IPS DF 6.9 (cell line): ENCODE measurements around the gene PRKCE.
"Not testable (repeated sequence)": the region's sequence is repeated elsewhere in the genome, so short reads cannot be mapped to it uniquely, and the experiment has no call there.

Experiments used
- DNase-seq: peaks from one replicate; pipeline ENCODE4 v3.0.0-alpha.2; 2013; ENCODE audit warnings: low read depth, low spot score
- H3K27ac ChIP-seq: one replicate; pipeline ENCODE4 v1.5.1; 2013; ENCODE audit warnings: low read length, control low read depth
- H3K27me3 ChIP-seq: 2 replicates; pipeline ENCODE4 v1.6.1; 2013; ENCODE audit warnings: mild to moderate bottlenecking, low read length; ENCODE audit not compliant: control insufficient read depth, insufficient read depth
- H3K36me3 ChIP-seq: 2 replicates; pipeline ENCODE4 v1.6.1; 2013; ENCODE audit warnings: low read length; ENCODE audit not compliant: control insufficient read depth, insufficient read depth
- H3K4me1 ChIP-seq: 2 replicates; pipeline ENCODE4 v1.6.1; 2013; ENCODE audit warnings: low read length; ENCODE audit not compliant: control insufficient read depth, insufficient read depth
- H3K4me3 ChIP-seq: 2 replicates; pipeline ENCODE4 v1.5.1; 2013; ENCODE audit warnings: mild to moderate bottlenecking, low read length
- H3K9me3 ChIP-seq: 2 replicates; pipeline ENCODE4 v1.6.1; 2013; ENCODE audit warnings: low read length, inconsistent platforms; ENCODE audit not compliant: control insufficient read depth, insufficient read depth
- WGBS: extraction: QIAGEN DNeasy Blood & Tissue Kit; methylation state at CpG from one replicate; pipeline ENCODE4 v1.1.7; 2013; ENCODE audit warnings: mixed read lengths, missing lambda C conversion rate; ENCODE audit not compliant: insufficient read length, insufficient coverage; 5-methylcytosine and 5-hydroxymethylcytosine counted together

Gene PRKCE

DNA sequence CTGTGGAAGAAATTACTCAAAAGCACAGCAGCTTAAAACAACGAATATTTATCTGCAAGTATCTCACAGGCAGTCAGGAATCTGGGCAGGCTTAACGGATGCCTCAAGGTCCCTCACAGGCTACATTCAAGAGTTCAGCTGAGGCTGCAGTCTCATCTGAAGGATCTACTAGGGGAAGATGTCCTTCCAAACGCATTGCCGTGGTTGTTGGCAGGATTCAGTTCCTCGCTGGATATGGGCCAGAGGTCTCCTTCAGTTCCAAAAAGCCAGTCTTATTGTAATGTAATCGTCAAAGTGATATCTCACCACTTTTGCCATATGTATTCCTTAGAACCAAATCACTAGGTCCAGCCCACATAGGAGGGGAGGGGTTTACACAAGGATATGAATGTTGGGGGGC lies 547.5 kb downstream of the PRKCE start:
- DNase-seq = no peak
- no CpG with 5 or more reads among the region's 6 CpGs for WGBS
- no peak overlapping the region for H3K27ac ChIP-seq
- no peaks in the 10 kb centered on the region for H3K27me3 ChIP-seq
- no peaks in the 10 kb centered on the region for H3K9me3 ChIP-seq
- no peak overlapping the region for H3K4me3 ChIP-seq
- no peaks in the 10 kb centered on the region for H3K4me1 ChIP-seq
- H3K36me3 ChIP-seq = no peaks in the 10 kb centered on the region

DNA sequence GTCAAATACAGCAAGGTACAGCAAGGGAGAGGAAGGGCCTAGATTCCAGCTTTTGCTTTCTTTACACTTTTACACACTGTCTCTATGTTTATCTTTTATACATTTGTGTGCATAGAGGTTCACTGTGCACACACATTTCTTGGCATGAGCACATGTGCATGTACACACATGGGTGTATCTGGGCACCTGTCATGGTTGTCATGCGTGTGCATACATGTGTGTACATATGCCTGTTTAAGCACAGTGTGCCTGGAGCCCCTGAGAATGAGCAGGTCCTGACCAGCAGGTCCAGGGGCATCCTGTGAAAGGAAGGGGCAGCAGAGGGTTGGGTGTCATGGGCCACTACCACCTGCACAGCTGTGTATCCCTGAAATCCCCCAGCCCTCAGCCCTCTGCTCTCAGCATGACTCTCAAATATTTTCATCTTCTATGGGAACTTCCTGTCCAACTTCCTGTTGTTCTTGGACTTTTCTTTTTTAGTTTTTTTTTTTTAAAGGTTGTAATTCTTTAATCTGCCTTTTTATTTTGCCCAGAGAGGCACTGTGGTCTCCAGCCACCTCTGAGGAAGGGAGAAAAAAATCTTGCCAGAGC lies 548.7 kb downstream of the PRKCE start:
- Histone ChIP-seq H3K36me3 (no peaks in the 10 kb centered on the region), H3K27me3 (no peaks in the 10 kb centered on the region), H3K9me3 (no peaks in the 10 kb centered on the region), H3K4me3 (no peak overlapping the region), H3K27ac (no peak overlapping the region), H3K4me1 (no peaks in the 10 kb centered on the region)
- no CpG with 5 or more reads among the region's 1 CpG for WGBS
- DNase-seq = no peak

DNA sequence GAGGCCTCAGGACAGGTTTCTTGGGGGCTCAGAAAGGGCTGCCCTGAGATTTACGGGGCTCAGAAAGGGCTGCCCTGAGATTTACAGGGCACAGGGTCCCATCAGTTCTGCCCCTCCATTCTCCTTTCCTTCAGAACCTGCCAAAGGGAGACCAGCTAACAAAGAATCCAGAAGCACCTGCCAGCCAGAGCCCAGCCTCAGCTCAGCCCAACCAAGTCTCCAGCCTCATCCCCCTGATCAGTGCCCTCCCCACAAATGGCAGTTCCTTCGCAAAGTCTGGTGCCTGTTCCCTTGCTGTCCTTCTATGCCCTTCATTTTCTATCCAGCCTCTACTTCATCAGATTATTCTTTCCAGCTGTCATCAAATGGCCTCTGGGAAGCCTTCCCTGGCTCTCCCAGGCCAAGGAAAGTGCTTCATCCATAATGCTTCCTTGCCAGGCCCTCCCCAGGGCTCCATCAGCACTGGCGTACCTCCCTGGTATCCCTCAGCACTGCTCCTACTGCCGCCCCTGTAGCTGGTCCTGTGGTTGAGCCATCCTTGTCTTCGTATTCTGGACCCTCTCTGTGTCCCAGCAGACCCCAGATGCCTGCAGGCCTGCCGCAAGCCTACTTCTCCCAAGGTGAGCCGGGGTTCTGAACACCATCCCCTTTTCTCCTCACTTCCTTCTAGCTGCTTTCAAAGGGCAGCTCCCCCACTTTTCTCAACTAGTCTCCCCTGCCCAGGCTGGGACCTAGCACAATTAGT lies 549.6 kb downstream of the PRKCE start:
- no peak overlapping the region for H3K4me3 ChIP-seq
- no peaks in the 10 kb centered on the region for H3K4me1 ChIP-seq
- H3K27me3 ChIP-seq = no peaks in the 10 kb centered on the region
- H3K9me3 ChIP-seq = no peaks in the 10 kb centered on the region
- no peak for DNase-seq
- no peaks in the 10 kb centered on the region for H3K36me3 ChIP-seq
- H3K27ac ChIP-seq = no peak overlapping the region
- no CpG with 5 or more reads among the region's 7 CpGs for WGBS

DNA sequence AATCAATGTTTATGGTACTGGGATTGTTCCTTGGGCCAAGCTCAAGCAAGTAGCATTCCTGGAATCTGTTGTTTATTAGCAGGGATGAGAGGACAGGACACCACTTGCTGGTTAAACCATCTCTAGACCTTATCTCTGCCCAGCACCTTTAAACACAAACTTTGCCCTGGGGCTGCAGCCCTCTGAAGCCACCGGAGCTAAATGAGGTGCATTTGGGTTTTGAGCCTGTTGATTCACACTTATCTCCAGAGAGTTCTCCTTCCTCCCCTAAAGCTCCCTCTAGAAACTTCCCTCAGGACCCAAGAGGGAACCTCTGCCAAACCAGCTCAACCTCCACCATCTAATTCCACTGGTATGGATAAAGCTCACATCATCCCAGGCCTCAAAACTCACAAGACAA lies 551.0 kb downstream of the PRKCE start:
- Histone ChIP-seq H3K4me3 (no peak overlapping the region), H3K4me1 (no peaks in the 10 kb centered on the region), H3K9me3 (no peaks in the 10 kb centered on the region), H3K36me3 (no peaks in the 10 kb centered on the region), H3K27ac (no peak overlapping the region), H3K27me3 (no peaks in the 10 kb centered on the region)
- no CpG with 5 or more reads among the region's 1 CpG for WGBS
- no peak for DNase-seq

DNA sequence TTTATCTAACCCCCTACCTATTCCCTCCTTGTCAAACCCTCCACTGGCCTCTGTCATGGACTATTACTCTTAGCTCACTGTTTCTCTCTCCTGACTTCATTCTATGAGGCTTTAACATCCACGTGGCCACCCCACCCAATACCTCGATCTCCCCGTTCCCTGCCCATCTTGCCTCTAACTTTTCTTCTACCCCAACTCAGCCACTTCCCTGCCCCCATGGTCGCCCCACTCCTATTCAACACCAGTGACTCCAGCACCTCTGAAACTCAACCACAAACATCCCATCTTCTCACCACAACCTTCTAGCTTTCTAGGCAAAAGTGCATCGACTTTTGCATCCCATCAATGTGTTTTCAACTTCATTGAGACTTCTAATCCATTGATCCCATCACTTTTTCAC lies 551.5 kb downstream of the PRKCE start:
- 100% methylated on average over 2 of the region's 5 CpGs for WGBS
- Histone ChIP-seq H3K27me3 (no peaks in the 10 kb centered on the region), H3K9me3 (no peaks in the 10 kb centered on the region), H3K4me3 (no peak overlapping the region), H3K27ac (no peak overlapping the region), H3K36me3 (no peaks in the 10 kb centered on the region), H3K4me1 (no peaks in the 10 kb centered on the region)
- DNase-seq = no peak

DNA sequence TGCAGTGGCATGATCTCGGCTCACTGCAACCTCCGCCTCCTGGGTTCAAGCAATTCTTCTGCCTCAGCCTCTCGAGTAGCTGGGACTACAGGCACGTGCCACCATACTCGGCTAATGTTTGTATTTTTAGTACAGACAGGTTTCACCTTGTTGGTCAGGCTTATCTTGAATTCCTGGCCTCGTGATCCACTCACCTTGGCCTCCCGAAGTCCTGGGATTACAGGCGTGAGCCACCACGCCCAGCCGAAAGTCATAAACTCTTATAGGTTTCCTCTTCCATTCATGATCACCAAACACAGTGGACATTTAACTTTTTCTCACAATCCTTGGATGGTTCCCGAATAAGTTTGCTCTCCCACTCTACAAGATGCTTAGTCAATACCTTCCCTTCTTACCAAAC lies 552.2 kb downstream of the PRKCE start:
- H3K27ac ChIP-seq, H3K4me1 ChIP-seq, H3K9me3 ChIP-seq, H3K27me3 ChIP-seq, H3K4me3 ChIP-seq, DNase-seq, H3K36me3 ChIP-seq: not testable (repeated sequence)
- WGBS = no CpG with 5 or more reads among the region's 11 CpGs

DNA sequence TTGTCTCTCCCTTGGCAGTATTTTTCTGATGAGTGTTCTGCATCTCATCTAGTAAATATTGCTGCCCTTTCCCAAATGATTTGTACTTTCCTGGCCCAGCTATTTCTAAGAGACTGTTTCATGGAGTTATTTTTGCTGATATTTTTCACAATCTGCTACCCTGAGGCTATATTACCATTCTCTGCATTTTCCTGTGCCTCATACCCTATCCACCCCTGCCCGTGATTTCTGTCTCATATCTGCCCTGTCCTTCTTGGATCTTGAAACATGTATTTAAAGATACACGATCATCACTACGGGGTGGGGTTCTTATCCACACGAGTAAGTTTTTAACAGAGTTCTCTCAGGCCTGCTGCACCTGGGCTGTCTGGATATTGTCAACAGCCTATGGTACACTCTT lies 556.1 kb downstream of the PRKCE start:
- WGBS = no CpG with 5 or more reads among the region's 4 CpGs

DNA sequence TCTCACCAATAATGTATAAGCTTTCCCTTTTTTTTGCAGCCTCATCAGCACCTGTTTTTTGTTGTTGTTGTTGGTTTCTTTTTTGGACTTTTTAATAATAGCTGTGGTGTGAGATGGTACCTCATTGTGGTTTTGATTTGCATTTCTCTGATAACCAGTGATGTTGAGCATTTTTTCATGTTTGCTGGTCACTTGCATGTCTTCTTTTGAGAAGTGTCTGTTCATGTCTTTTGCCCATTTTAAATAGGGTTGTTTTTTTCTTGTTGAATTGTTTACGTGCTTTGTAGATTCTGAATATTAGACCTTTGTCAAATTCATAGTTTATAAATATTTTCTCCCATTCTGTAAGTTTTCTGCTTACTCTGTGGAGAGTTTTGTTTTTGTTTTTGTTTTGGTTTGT lies 557.3 kb downstream of the PRKCE start:
- no peaks in the 10 kb centered on the region for H3K36me3 ChIP-seq

More for the DNA sequence above, 556.1 kb downstream of the PRKCE start:
- Histone ChIP-seq H3K4me3 (no peak overlapping the region), H3K27ac (no peak overlapping the region), H3K36me3 (no peaks in the 10 kb centered on the region), H3K9me3 (no peaks in the 10 kb centered on the region), H3K4me1 (no peaks in the 10 kb centered on the region), H3K27me3 (no peaks in the 10 kb centered on the region)
- no peak for DNase-seq

DNA sequence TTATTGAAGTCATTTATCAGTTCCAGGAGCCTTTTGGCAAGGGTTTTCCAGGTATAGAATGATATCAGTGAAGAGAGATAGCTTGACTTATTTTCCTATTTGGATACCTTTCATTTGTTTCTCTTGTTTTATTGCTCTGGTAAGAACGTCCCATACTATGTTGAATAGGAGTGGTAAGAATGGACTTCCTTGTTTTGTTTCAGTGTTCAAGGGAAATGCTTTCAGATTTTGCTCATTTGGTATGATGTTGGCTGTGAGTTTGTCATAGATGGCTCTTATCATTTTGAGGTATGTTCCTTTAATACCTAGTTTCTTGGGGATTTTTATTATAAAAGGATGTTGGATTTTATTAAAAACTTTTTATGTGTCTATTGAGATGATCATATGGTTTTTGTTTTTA lies 558.6 kb downstream of the PRKCE start:
- Histone ChIP-seq H3K4me3 (no peak overlapping the region), H3K4me1 (no peaks in the 10 kb centered on the region), H3K9me3 (no peaks in the 10 kb centered on the region), H3K27ac (no peak overlapping the region), H3K36me3 (no peaks in the 10 kb centered on the region), H3K27me3 (no peaks in the 10 kb centered on the region)
- WGBS = no CpG with 5 or more reads among the region's 1 CpG
- no peak for DNase-seq

More for the DNA sequence above, 557.3 kb downstream of the PRKCE start:
- Histone ChIP-seq H3K4me1 (no peaks in the 10 kb centered on the region), H3K27me3 (no peaks in the 10 kb centered on the region), H3K27ac (no peak overlapping the region), H3K4me3 (no peak overlapping the region), H3K9me3 (no peaks in the 10 kb centered on the region)
- DNase-seq = no peak
- WGBS = no CpG with 5 or more reads among the region's 1 CpG

DNA sequence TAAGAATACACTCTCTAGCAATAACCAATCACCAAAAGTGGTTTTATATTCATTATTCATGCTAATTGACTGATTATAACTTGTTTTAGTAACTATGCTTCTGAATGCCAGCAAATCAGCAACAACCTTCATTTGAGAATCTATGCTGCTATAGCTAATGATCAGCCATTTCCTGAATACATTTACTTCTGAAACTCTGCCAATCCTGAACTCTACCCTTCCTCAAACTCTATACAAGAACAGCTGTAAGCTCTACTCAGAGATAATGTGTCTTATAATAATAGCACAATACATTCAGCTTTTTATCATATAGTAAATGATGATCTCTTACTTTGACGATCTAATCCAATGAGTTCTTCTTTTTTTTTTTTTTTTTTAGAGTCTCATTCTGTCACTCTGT lies 560.0 kb downstream of the PRKCE start:
- H3K27me3 ChIP-seq = no peaks in the 10 kb centered on the region
- no peak overlapping the region for H3K4me3 ChIP-seq
- no peak overlapping the region for H3K27ac ChIP-seq
- H3K9me3 ChIP-seq = no peaks in the 10 kb centered on the region
- DNase-seq = no peak
- no peaks in the 10 kb centered on the region for H3K36me3 ChIP-seq
- WGBS = no CpG with 5 or more reads among the region's 1 CpG
- no peaks in the 10 kb centered on the region for H3K4me1 ChIP-seq

DNA sequence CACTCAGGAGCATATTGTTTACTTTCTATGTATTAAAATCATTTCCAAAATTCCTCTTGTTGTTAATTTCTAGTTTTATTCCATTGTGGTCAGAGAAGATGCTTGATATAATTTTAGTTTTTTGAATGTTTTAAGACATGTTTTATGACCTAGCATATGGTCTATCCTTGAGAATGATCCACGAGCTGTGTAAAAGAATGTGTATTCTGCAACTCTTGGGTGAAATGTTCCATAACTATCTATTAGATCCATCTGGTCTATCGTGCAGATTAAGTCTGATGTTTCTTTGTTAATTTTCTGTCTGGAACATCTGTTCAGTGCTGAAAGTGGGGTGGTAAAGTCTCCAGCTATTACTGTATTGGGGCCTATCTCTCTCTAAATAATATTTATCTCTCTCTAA lies 562.4 kb downstream of the PRKCE start:
- Histone ChIP-seq H3K36me3 (no peaks in the 10 kb centered on the region), H3K9me3 (no peaks in the 10 kb centered on the region), H3K27ac (no peak overlapping the region), H3K4me1 (no peaks in the 10 kb centered on the region), H3K4me3 (no peak overlapping the region), H3K27me3 (no peaks in the 10 kb centered on the region)
- no peak for DNase-seq
- WGBS = no CpG with 5 or more reads among the region's 2 CpGs
